ENCODE data around the gene COL5A2. TPM values are rescaled to one million over a fixed set of nuclear protein-coding genes. Genes with fewer than 3 reads are reported as not detected.

Gene COL5A2
- polyA plus RNA-seq, 1 donor = 348 TPM

DNA sequence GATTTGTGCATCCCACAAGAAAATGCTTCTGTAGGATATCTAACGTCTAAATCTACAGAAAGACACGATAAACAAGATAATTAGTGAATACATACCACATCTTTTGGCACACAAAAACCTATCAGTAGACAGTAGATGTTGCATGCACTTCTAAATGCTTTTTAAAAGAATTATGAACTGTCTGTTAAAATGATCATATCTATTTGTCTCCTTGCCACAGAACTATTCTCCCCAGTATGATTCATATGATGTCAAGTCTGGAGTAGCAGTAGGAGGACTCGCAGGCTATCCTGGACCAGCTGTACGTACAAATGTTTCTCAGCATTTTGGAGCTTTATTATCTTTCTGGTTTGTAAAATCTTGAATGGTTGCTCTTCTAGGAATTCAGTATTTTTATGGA is 192.7 kb downstream of the COL5A2 start:
- DNase-seq = no peak

- peak; percentile 82 for DNase-seq
Observed at GRCh38 chr2:188984680-188985079, 194.9 kb downstream of the COL5A2 start.

- no peak for DNase-seq
Observed at GRCh38 chr2:188984065-188984491, 195.5 kb downstream of the COL5A2 start.

DNA sequence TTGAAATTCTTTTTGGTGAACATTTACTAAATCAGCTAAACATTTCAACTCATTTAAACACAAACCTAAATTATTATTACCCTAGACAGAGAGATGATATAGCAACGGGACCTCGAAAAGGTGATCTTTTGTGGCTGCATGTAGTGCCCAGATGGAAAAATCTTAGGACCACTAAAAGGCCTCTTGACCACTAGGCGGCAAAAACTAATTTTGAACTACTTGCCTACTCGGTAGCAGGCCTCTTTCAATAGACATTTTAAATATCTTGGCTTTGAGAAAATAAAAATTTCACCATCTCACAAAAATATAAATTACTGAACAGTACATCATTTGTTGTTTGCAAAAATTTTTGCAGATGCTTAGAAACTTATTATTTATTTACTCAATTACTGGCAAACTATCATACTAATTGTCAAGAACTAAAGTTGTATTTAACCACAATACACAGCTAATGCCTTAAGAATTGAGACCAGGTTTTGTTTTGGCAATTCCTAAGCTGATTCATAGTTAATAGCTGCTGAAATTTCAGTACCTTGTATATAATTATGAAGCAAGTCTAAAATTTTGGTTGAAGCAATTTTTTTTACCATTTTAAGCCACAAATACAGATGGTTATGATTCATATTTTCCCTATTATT is 196.0 kb downstream of the COL5A2 start:
- no peak for DNase-seq

Other genes starting within 250 kb of the COL5A2 start
- 5,984 TPM for gene COL3A1, start 205.4 kb downstream of the COL5A2 start, polyA plus RNA-seq (ENCODE audit: insufficient read length)